ENCODE results near the gene CHTF18.

Gene CHTF18

GRCh38 chr16:798666-799065, 10.2 kb downstream of the CHTF18 start:
- no peak for TF ChIP-seq CTCF (IDR thresholded peaks at IDR 0.05; ENCODE audit: control insufficient read depth, extremely low read depth, insufficient read depth)
- H3K4me3 ChIP-seq (ENCODE audit: low read depth, low read length): no peak overlapping the region

DNA sequence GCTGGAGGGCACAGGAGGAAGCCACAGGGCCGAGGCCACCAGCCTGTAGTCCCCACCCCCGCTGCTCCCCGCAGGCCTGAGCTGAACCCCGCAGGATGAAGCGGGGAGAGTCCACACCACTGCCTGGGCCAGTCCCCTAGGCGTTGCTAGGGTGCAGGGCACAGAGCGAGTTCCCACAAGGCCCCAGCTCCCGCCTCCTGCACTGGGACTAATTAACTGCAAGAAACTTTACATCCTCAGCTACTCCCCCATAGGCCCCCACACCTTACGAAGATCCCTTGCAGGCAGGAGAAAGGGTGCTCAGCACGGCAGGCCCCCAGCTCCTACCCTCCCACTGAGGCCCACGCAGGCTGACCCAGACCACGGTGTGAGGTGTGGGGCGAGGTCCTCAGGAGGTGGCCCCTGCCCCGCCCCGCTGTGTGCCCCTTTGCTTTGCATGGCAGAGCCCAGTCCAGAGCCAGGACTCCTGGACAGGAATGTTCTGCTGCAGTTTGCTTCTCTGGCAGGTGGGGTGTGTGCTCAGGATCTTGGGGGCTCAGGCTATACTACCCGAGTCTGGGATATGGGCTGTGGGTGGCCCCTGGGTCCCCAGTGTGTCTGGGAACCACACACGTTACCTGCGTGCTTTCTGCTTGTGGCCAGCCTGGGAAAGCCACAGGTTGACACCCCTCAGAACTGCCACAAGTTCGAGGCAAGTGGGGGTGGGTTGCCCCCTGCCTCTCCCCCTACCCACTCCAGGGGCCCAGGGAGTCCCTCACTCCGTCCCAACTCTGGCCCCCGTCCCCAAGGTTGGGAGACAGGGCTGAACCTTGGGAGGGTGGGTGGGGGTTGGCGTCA, 10.9 kb downstream of the CHTF18 start:
- TF ChIP-seq CTCF (IDR thresholded peaks at IDR 0.05; ENCODE audit: control insufficient read depth, extremely low read depth, insufficient read depth): no peak
- DNase-seq (ENCODE audit: low read depth): no peak
- no peak overlapping the region for H3K4me3 ChIP-seq (ENCODE audit: low read depth, low read length)

More at GRCh38 chr16:798666-799065, 10.2 kb downstream of the CHTF18 start:
- no peak for DNase-seq (ENCODE audit: low read depth)

- DNase-seq (ENCODE audit: low read depth): no peak
- H3K4me3 ChIP-seq (ENCODE audit: low read depth, low read length): peak within 1 kb of the TSS; percentile 48
- no peak for TF ChIP-seq CTCF (IDR thresholded peaks at IDR 0.05; ENCODE audit: control insufficient read depth, extremely low read depth, insufficient read depth)
These were observed 11.8 kb downstream of the CHTF18 start, which contains the start of gene GNG13 for GRCh38 chr16:799948-800833. Gene GNG13 (minus strand): TSS chr16:800734. CDS start chr16:799077, 1,657 bp downstream.

DNA sequence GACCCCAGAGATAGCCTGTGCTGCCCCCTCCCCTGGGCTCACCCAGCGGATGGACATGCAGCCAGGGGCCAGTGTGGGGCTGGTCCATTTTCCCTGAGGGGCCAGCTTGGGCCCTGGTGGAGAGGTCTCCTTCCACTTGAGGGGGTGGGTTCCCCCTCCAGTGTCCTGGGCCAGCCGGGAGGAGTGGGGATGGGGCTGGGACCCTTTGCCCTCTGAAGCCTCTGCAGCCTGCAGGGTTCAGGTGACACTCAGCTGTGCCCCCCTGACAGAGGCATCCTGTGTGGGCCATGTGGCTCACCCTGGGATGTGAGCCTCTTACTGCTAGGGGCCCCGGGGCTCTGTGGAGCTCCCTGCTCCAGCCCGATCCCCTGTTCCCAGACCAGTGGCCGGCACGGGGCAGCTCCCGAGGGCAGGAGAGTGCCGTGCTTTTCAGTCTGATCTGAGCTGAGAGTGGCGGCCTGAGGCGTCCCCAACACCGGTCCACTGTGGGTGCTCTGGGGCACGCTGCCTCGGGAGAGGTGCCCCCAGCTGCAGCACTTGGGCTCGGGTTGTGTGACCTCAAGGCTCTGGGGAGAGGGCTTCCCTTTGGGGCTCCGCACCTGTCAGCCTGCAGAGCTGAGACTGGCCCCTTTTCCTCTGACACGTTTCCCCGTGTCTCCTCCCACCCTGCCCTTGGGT, 12.6 kb downstream of the CHTF18 start:
- H3K4me3 ChIP-seq (ENCODE audit: low read depth, low read length): no peak overlapping the region
- DNase-seq (ENCODE audit: low read depth): no peak

DNA sequence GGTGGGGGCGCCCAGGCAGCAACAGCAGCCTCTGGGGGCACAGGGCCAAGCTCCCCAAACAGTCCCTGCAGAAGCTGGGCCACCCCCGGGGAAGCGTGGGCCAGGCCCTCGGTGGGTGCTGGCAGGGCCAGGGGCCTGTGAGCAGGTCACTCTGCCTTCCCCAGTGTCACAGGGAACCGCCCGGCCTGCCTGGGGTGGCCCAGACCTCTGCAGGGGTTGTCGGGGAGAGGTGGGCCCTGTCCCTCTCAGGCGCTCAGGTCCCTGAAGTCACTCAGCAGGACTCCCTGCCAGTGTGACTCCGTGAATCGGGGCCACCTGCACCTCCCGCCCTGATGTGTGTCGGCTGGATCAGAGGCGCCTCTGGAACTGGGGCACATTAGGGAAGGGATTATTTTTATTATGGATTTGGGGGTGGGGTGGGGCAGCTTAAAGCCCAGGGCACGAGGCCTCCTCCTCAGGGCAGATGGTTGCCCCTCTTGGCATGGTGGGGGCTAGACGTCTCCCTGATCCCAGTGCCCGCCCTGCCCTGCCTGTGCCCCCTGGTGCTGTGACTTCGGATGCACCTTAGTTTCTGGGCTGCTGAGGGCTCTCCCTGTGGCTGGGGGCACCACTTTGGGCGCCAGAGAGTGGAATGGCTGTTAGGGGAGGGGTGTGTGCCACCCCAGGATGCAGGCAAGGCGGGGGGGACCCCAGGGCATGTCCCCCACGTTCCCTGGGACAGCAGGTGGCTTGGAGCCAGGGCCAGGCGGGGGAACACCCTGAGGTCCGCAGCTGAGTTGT, 13.4 kb downstream of the CHTF18 start:
- H3K4me3 ChIP-seq (ENCODE audit: low read depth, low read length): no peak overlapping the region
- no peak for TF ChIP-seq CTCF (IDR thresholded peaks at IDR 0.05; ENCODE audit: control insufficient read depth, extremely low read depth, insufficient read depth)
- no peak for DNase-seq (ENCODE audit: low read depth)

More for the DNA sequence above, 12.6 kb downstream of the CHTF18 start:
- TF ChIP-seq CTCF (IDR thresholded peaks at IDR 0.05; ENCODE audit: control insufficient read depth, extremely low read depth, insufficient read depth): no peak

GRCh38 chr16:802461-802860, 14.0 kb downstream of the CHTF18 start:
- no peak overlapping the region for H3K4me3 ChIP-seq (ENCODE audit: low read depth, low read length)
- TF ChIP-seq CTCF (IDR thresholded peaks at IDR 0.05; ENCODE audit: control insufficient read depth, extremely low read depth, insufficient read depth): no peak
- DNase-seq (ENCODE audit: low read depth): no peak

Data from LNCaP clone FGC (cell line).